ENCODE measurements around the gene APMAP.

APMAP gene

DNA sequence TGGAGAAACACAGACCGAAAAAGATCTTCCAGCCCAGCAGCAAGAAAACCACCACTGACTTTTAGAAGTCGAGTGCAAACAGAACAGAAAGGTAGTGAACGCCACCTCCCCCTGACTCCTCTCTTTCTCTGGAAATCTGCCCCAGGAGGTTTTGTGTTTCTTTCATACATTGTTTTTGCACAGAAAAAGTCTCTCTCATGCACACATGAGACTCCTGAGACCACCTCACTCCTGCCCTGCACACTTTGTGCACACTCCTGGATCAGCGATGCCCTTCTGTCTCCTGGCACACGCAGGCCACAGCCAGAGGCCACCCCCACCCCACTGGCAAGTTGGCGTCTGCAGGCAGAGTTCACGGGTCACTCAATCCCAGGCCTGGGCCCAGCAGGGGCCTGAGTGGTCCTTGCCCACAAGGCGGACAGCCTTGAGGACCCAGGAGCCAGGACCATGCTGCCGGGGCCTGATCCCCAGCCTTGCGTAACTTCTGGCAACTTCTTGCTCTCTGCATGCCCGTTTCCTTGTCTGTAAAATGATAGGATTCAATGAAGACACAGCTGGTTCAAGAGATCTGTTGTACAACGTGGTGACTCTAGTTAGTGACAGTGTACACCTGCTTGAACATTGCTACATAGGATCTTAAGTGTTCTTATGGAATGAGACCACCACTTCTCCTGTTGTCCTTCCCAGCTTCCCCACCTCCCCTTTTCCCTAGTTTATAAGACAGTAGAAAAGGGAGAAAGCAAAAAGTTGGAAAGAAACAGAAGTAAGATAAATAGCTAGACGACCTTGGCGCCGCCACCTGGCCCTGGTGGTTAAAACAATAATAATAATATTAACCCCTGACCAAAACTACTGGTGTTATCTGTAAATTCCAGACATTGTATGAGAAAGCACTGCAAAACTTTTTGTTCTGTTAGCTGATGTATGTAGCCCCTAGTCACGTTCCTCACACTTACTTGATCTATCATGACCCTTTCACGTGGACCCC, 73.7 kb downstream of the APMAP start (continued):
- TF ChIP-seq, protein P1, sequence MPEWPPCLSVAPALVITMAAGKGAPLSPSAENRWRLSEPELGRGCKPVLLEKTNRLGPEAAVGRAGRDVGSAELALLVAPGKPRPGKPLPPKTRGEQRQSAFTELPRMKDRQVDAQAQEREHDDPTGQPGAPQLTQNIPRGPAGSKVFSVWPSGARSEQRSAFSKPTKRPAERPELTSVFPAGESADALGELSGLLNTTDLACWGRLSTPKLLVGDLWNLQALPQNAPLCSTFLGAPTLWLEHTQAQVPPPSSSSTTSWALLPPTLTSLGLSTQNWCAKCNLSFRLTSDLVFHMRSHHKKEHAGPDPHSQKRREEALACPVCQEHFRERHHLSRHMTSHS (tag by site-specific recombination; IDR thresholded peaks at IDR 0.05), result no peak
- TF ChIP-seq ZNF555 (tag by site-specific recombination; conservative IDR thresholded peaks at IDR 0.05) (no peak), ZNF837 (tag by site-specific recombination; IDR thresholded peaks at IDR 0.05) (no peak), ZNF501 (tag by site-specific recombination; IDR thresholded peaks at IDR 0.05) (no peak), ZNF354C (tag by site-specific recombination; IDR thresholded peaks at IDR 0.05; ENCODE audit: borderline replicate concordance, low read depth) (no peak), WT1 (tag by site-specific recombination; IDR thresholded peaks at IDR 0.05) (no peak), ZNF623 (tag by site-specific recombination; IDR thresholded peaks at IDR 0.05) (no peak)
- TF ChIP-seq, protein P2, sequence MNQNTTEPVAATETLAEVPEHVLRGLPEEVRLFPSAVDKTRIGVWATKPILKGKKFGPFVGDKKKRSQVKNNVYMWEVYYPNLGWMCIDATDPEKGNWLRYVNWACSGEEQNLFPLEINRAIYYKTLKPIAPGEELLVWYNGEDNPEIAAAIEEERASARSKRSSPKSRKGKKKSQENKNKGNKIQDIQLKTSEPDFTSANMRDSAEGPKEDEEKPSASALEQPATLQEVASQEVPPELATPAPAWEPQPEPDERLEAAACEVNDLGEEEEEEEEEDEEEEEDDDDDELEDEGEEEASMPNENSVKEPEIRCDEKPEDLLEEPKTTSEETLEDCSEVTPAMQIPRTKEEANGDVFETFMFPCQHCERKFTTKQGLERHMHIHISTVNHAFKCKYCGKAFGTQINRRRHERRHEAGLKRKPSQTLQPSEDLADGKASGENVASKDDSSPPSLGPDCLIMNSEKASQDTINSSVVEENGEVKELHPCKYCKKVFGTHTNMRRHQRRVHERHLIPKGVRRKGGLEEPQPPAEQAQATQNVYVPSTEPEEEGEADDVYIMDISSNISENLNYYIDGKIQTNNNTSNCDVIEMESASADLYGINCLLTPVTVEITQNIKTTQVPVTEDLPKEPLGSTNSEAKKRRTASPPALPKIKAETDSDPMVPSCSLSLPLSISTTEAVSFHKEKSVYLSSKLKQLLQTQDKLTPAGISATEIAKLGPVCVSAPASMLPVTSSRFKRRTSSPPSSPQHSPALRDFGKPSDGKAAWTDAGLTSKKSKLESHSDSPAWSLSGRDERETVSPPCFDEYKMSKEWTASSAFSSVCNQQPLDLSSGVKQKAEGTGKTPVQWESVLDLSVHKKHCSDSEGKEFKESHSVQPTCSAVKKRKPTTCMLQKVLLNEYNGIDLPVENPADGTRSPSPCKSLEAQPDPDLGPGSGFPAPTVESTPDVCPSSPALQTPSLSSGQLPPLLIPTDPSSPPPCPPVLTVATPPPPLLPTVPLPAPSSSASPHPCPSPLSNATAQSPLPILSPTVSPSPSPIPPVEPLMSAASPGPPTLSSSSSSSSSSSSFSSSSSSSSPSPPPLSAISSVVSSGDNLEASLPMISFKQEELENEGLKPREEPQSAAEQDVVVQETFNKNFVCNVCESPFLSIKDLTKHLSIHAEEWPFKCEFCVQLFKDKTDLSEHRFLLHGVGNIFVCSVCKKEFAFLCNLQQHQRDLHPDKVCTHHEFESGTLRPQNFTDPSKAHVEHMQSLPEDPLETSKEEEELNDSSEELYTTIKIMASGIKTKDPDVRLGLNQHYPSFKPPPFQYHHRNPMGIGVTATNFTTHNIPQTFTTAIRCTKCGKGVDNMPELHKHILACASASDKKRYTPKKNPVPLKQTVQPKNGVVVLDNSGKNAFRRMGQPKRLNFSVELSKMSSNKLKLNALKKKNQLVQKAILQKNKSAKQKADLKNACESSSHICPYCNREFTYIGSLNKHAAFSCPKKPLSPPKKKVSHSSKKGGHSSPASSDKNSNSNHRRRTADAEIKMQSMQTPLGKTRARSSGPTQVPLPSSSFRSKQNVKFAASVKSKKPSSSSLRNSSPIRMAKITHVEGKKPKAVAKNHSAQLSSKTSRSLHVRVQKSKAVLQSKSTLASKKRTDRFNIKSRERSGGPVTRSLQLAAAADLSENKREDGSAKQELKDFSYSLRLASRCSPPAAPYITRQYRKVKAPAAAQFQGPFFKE (tag by site-specific recombination; IDR thresholded peaks at IDR 0.05; ENCODE audit: borderline replicate concordance), result no peak
- TF ChIP-seq, protein P3, sequence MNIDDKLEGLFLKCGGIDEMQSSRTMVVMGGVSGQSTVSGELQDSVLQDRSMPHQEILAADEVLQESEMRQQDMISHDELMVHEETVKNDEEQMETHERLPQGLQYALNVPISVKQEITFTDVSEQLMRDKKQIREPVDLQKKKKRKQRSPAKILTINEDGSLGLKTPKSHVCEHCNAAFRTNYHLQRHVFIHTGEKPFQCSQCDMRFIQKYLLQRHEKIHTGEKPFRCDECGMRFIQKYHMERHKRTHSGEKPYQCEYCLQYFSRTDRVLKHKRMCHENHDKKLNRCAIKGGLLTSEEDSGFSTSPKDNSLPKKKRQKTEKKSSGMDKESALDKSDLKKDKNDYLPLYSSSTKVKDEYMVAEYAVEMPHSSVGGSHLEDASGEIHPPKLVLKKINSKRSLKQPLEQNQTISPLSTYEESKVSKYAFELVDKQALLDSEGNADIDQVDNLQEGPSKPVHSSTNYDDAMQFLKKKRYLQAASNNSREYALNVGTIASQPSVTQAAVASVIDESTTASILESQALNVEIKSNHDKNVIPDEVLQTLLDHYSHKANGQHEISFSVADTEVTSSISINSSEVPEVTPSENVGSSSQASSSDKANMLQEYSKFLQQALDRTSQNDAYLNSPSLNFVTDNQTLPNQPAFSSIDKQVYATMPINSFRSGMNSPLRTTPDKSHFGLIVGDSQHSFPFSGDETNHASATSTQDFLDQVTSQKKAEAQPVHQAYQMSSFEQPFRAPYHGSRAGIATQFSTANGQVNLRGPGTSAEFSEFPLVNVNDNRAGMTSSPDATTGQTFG (tag by site-specific recombination; IDR thresholded peaks at IDR 0.05; ENCODE audit: borderline replicate concordance), result no peak

DNA sequence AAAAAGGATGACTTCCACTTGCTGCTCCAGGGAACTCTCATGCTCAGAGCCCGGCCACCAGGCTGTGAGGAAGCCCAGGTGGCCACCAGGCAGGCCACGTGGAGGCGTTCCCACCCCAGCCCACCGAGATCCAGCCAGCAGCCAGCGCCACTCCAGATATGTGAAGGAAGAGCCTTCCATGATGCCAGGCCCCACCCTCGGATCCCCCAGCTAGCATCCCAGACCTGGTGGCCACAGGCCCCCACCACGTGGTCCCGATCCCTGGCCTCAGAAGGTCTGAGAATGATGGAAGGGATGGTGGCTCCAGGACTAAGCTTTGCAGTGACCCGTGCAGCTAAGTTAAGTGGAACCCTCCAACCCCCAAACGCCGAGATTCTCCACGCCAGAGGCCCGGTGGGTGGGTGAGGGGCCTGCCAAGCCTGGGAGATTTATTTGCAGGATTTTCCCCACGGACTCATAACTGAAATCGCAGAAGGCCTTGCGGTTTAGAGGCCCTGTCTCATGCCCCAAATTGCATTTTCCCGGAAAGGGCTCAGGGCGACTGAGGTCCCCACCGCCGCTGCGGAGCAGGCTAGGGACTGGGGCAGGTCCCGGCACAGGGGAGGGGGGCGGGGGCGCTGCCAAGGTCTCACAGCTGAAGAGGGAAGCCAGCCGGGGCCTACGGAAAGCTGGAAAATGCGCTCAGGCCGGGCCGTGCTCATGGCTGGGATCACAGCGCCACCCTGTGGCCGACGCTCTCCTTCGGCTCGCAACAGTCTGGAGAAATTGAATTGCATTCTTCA, 74.6 kb downstream of the APMAP start:
- Histone ChIP-seq H3K4me3 (ENCODE audit: low read depth, low read length) (no peak overlapping the region), H3K36me3 (ENCODE audit: control insufficient read depth in 2 of 2, insufficient read depth in 1 of 2, low read length in 2 of 2) (no peaks in the 10 kb centered on the region), H3K4me1 (ENCODE audit: control insufficient read depth, insufficient read depth, low read length) (no peaks in the 10 kb centered on the region), H3K27ac (ENCODE audit: extremely low read depth, low read depth, low read length) (no peak overlapping the region; the same call in 1 of the 2 replicates), H3K9me3 (ENCODE audit: control insufficient read depth, insufficient read depth, low read depth, low read length) (no peaks in the 10 kb centered on the region)
- ChIA-PET CTCF (interaction anchor here (0.5 to 1.9 kb wide), 12 partner anchors 12 to 992 kb away, joined by 3 to 15 read pairs (median 4); no protein-coding TSS in a partner anchor), POLR2A (no interaction called here)
- TF ChIP-seq ZNF391 (tag by site-specific recombination; IDR thresholded peaks at IDR 0.05; ENCODE audit: borderline replicate concordance, low read depth) (0 out of 2 replicates have a peak, but pooled peaks have one; percentile 42), ZNF654 (tag by site-specific recombination; IDR thresholded peaks at IDR 0.05; ENCODE audit: low read depth) (peak; percentile 93), SALL2 (tag by site-specific recombination; IDR thresholded peaks at IDR 0.05; ENCODE audit: borderline replicate concordance) (no peak), ZNF335 (tag by site-specific recombination; conservative IDR thresholded peaks at IDR 0.05) (peak; percentile 14; the same call in 1 of the 2 replicates), IKZF3 (tag by site-specific recombination; IDR thresholded peaks at IDR 0.05) (peak; percentile 47), ZNF2 (tag by site-specific recombination; IDR thresholded peaks at IDR 0.05) (peak; percentile 61; the same call in 1 of the 2 replicates)
- TF ChIP-seq, protein P4, sequence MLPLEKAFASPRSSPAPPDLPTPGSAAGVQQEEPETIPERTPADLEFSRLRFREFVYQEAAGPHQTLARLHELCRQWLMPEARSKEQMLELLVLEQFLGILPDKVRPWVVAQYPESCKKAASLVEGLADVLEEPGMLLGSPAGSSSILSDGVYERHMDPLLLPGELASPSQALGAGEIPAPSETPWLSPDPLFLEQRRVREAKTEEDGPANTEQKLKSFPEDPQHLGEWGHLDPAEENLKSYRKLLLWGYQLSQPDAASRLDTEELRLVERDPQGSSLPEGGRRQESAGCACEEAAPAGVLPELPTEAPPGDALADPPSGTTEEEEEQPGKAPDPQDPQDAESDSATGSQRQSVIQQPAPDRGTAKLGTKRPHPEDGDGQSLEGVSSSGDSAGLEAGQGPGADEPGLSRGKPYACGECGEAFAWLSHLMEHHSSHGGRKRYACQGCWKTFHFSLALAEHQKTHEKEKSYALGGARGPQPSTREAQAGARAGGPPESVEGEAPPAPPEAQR (tag by site-specific recombination; IDR thresholded peaks at IDR 0.05), result no peak
- TF ChIP-seq, protein P5, sequence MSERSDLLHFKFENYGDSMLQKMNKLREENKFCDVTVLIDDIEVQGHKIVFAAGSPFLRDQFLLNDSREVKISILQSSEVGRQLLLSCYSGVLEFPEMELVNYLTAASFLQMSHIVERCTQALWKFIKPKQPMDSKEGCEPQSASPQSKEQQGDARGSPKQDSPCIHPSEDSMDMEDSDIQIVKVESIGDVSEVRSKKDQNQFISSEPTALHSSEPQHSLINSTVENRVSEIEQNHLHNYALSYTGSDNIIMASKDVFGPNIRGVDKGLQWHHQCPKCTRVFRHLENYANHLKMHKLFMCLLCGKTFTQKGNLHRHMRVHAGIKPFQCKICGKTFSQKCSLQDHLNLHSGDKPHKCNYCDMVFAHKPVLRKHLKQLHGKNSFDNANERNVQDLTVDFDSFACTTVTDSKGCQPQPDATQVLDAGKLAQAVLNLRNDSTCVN (tag by site-specific recombination; optimal IDR thresholded peaks at IDR 0.05), result peak; percentile 4
- TF ChIP-seq, protein P6, sequence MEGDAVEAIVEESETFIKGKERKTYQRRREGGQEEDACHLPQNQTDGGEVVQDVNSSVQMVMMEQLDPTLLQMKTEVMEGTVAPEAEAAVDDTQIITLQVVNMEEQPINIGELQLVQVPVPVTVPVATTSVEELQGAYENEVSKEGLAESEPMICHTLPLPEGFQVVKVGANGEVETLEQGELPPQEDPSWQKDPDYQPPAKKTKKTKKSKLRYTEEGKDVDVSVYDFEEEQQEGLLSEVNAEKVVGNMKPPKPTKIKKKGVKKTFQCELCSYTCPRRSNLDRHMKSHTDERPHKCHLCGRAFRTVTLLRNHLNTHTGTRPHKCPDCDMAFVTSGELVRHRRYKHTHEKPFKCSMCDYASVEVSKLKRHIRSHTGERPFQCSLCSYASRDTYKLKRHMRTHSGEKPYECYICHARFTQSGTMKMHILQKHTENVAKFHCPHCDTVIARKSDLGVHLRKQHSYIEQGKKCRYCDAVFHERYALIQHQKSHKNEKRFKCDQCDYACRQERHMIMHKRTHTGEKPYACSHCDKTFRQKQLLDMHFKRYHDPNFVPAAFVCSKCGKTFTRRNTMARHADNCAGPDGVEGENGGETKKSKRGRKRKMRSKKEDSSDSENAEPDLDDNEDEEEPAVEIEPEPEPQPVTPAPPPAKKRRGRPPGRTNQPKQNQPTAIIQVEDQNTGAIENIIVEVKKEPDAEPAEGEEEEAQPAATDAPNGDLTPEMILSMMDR (tag by site-specific recombination; IDR thresholded peaks at IDR 0.05), result peak; percentile 91

Measured in HEK293 (cell line).